Natural killer cell treated with Interleukin-12 subunit alpha and Interleukin-12 subunit beta and Interleukin-15 and Interleukin-18, amount 100 ng/mL, for 72 hours (primary cell): ENCODE measurements around the gene MRAP. TPM values are rescaled to one million over a fixed set of nuclear protein-coding genes. Genes with fewer than 3 reads are reported as not detected.

Experiments used
- ATAC-seq, 2 donors: fragments of 150-1000 bp; cut with Tn5 transposase in 1 of 2; sonication (Bioruptor Pico), chemical (Tn5 transposase) in 1 of 2; 2 replicates each; pipeline ENCODE4 v1.10.0; 2021
- DNase-seq: peaks from one replicate; pipeline ENCODE4 v3.0.0; 2022; ENCODE audit warnings: low spot score
- H3K27ac Mint-ChIP-seq, 2 donors: 1 replicate in 1 of 2; 2 replicates in 1 of 2; pipeline ENCODE4 v1.8.0; 2022; ENCODE audit warnings: mixed read lengths in 2 of 2, mild to moderate bottlenecking in 1 of 2, moderate library complexity in 1 of 2
- H3K27me3 Mint-ChIP-seq, 2 donors: 1 replicate in 1 of 2; 2 replicates in 1 of 2; pipeline ENCODE4 v1.8.0; 2022; ENCODE audit warnings: mixed read lengths in 2 of 2
- H3K36me3 Mint-ChIP-seq: one replicate; pipeline ENCODE4 v1.8.0; 2022; ENCODE audit warnings: mixed read lengths
- H3K4me1 Mint-ChIP-seq, 2 donors: 1 replicate in 1 of 2; 2 replicates in 1 of 2; pipeline ENCODE4 v1.8.0; 2022; ENCODE audit warnings: low read depth in 2 of 2, mixed read lengths in 2 of 2, mild to moderate bottlenecking in 1 of 2
- H3K4me3 Mint-ChIP-seq: one replicate; pipeline ENCODE4 v1.8.0; 2022; ENCODE audit warnings: mixed read lengths
- H3K9me3 Mint-ChIP-seq: 2 replicates; pipeline ENCODE4 v1.8.0; 2022; ENCODE audit warnings: mixed read lengths
- total RNA-seq, 2 donors: library from RNA; stranded (reverse); gene quantifications; one replicate each; pipeline ENCODE4 v1.2.3, GENCODE V29; 2022

Gene MRAP
- total RNA-seq, 2 donors from 2014 or later, result not detected

- peaks cover 40% of the 10 kb centered on the region for H3K36me3 Mint-ChIP-seq
- no peaks in the 10 kb centered on the region for H3K9me3 Mint-ChIP-seq
- peaks cover 0 to 17% of the 10 kb centered on the region in 2 donors for H3K4me1 Mint-ChIP-seq
- no peaks in the 10 kb centered on the region for H3K27me3 Mint-ChIP-seq
- no peak overlapping the region for H3K27ac Mint-ChIP-seq
- H3K4me3 Mint-ChIP-seq, result no peak overlapping the region
- no peak for ATAC-seq
- no peak for DNase-seq
These were observed 54.5 kb downstream of the MRAP start for GRCh38 chr21:32353002-32353711.

- Mint-ChIP-seq H3K9me3 (no peaks in the 10 kb centered on the region), H3K27ac (no peak overlapping the region), H3K4me1 (peaks cover 0 to 3% of the 10 kb centered on the region in 2 donors), H3K4me3 (no peak overlapping the region), H3K36me3 (peaks cover 39% of the 10 kb centered on the region), H3K27me3 (no peaks in the 10 kb centered on the region)
- DNase-seq (no peak), ATAC-seq (no peak)
These were observed 58.3 kb downstream of the MRAP start for GRCh38 chr21:32356874-32357395.

GRCh38 chr21:32359719-32360260, 61.1 kb downstream of the MRAP start:
- no peaks in the 10 kb centered on the region for H3K9me3 Mint-ChIP-seq
- peaks cover 0 to 3% of the 10 kb centered on the region in 2 donors for H3K4me1 Mint-ChIP-seq
- no peak overlapping the region for H3K27ac Mint-ChIP-seq
- no peaks in the 10 kb centered on the region for H3K27me3 Mint-ChIP-seq
- no peak overlapping the region for H3K4me3 Mint-ChIP-seq
- ATAC-seq, result no peak
- DNase-seq, result no peak
- peaks cover 33% of the 10 kb centered on the region for H3K36me3 Mint-ChIP-seq

- no peak overlapping the region for H3K4me3 Mint-ChIP-seq
- ATAC-seq, result no peak
- peaks cover 0 to 3% of the 10 kb centered on the region in 2 donors for H3K4me1 Mint-ChIP-seq
- H3K36me3 Mint-ChIP-seq, result peaks cover 35% of the 10 kb centered on the region
- H3K9me3 Mint-ChIP-seq, result no peaks in the 10 kb centered on the region
- no peak for DNase-seq
- no peak overlapping the region for H3K27ac Mint-ChIP-seq
- no peaks in the 10 kb centered on the region for H3K27me3 Mint-ChIP-seq
These were observed 61.8 kb downstream of the MRAP start for GRCh38 chr21:32360401-32360975.

Other genes with a start within 250 kb of the MRAP start
- gene MIS18A, start 19.8 kb upstream of the MRAP start, total RNA-seq, result 10 to 100 TPM; 13.4 to 25.2 TPM
- gene URB1, start 94.2 kb downstream of the MRAP start, total RNA-seq, result 10 to 100 TPM; 21.9 to 56.0 TPM
- gene EVA1C, start 113.9 kb downstream of the MRAP start, total RNA-seq, result 1 to 10 TPM; 1.2 to 4.7 TPM